Measurements from ENCODE around the gene CTAG1B. TPM values are rescaled to one million over a fixed set of nuclear protein-coding genes. Genes with fewer than 3 reads are reported as not detected.

Gene CTAG1B
- total and polyA plus RNA-seq, 2 of the 8 experiments (the other 6 are each of a cell fraction or from before 2014, with no cell fraction given), result not detected

- TF ChIP-seq RFX5 (IDR thresholded peaks at IDR 0.05; ENCODE audit: borderline replicate concordance, low read depth, low read length) (no peak), ATF3 (IDR thresholded peaks at IDR 0.05; ENCODE audit: insufficient read depth, low read depth, low read length) (no peak), KDM5A (IDR thresholded peaks at IDR 0.05; ENCODE audit: low read length) (no peak), MAX (IDR thresholded peaks at IDR 0.05) (no peak)
These were observed 42.1 kb upstream of the CTAG1B start (continued) for GRCh38 chrX:154661170-154661569.
